NCI-H345 treated with DMSO at 0.1 percent for 48 hours (cell line): ENCODE results near the gene TSSK3.
A peak's percentile ranks its signal among the peaks of the same experiment; 100 is the strongest.

ENCODE experiments used
- DNase-seq: peaks from one replicate; lab custom pipeline; 2025; ENCODE audit not compliant: unreplicated experiment; lab: John Stamatoyannopoulos, UW

Gene TSSK3

GRCh38 chr1:32361674-32362473 lies 465 bp upstream of the TSSK3 start:
- no peak for DNase-seq

GRCh38 chr1:32363713-32364112 lies 1.4 kb downstream of the TSSK3 start:
- DNase-seq, result no peak

DNA sequence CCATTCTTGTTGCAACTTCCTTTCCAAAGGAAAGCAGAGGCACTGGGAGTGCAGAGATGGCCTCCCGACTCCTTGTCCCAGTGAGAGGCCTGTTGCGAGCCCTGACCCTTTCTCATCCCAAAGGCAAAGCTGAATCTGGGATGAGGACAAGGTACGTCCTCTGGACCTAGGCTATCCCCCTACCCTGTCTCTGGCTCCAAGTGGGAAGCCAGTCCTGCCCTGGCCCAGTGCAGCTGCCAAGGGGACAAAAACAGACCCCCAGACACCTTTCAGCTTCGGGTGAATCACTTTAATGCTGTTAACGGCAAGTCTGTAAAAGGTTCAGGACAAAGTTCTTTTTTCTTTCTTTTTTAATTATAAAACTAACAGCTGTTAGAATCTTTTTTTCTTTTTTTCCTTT lies 2.5 kb downstream of the TSSK3 start:
- no peak for DNase-seq

- no peak for DNase-seq
Observed at GRCh38 chr1:32365445-32365844, 3.1 kb downstream of the TSSK3 start.

DNA sequence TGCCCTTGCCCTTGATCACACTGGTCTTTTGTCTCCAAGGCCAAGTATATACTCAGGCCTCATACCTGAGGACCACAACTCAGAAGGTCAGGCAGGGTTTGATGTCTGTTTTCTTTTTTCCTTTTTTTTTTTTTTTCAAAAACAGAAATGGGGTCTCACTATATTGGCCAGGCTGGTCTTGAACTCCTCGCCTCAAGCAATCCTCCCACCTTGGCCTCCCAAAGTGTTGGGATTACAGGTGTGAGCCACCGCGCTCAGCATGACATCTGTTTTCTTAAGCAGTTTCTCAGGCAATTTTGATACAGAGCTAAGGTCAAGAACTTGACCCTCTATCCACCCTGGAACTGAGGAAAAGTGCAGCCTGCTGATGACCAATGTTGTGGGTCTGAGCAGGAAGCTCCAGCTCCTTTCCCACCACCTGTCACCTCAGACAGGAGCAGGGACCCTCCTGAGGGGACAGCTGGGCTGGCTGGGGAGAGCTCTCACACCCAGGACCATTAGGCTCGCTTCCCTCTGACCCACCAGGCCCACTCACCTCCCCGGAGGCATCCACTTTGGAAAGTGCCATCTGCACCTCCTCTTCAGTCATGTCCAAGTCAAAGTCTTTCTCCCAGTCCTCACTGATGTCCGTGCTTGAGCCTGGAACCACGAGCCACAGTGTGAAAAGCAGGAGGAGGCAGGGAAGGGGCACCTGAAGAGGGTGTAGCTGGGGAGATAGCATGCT lies 5.7 kb downstream of the TSSK3 start:
- DNase-seq, result no peak

- no peak for DNase-seq
Observed at GRCh38 chr1:32372149-32372756, 9.9 kb downstream of the TSSK3 start.

DNA sequence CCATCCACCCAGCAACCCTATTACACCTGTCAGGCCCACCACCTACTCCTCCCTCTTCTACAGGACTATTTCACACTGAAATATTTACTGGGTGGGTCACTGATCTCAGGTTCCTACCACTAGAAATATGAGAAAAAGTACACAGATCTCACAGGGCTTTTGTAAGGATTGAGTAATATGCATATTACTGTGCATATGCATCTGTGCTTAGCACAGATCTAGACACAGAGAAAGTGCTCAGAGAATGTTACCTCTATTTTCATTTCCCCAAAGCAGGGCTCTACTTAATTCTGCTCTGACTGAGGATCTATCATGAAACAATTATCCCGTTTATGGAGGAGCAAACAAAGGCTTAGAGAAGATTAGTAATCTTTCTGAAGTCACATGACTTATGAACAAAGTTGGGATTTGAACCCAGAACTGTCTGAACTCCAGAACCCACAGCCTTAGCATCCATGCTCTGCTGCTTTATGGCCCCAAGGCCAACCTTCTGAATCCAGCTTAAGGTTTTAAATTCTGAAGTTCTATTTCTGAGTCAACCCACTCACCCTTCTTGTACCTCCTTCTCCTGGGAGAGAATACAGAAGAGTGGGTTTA lies 11.8 kb downstream of the TSSK3 start:
- no peak for DNase-seq

GRCh38 chr1:32376199-32376598 lies 13.9 kb downstream of the TSSK3 start:
- DNase-seq, result no peak

GRCh38 chr1:32377541-32378220 lies 15.3 kb downstream of the TSSK3 start:
- DNase-seq, result no peak

GRCh38 chr1:32380057-32380456 lies 17.7 kb downstream of the TSSK3 start:
- no peak for DNase-seq

GRCh38 chr1:32386676-32387392 lies 24.5 kb downstream of the TSSK3 start:
- DNase-seq, result no peak

DNA sequence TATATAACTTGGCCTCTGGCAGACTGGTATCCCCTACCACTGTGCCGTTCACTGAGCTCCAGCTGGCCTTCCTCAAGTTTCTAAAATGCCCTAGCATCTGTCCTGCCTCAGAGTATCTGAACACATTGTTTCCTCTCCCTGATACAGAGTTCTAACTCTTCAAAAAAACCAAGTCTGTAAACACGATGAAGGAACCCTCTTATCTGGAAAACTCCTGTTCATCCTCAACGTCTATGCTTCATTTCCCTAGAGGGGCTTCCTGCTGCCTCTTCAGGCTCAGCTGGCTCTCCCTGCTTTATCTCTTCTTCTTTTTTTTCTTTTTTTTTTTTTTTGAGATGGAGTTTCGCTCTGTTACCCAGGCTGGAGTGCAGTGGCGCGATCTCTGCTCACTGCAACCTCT lies 26.3 kb downstream of the TSSK3 start:
- DNase-seq, result no peak

DNA sequence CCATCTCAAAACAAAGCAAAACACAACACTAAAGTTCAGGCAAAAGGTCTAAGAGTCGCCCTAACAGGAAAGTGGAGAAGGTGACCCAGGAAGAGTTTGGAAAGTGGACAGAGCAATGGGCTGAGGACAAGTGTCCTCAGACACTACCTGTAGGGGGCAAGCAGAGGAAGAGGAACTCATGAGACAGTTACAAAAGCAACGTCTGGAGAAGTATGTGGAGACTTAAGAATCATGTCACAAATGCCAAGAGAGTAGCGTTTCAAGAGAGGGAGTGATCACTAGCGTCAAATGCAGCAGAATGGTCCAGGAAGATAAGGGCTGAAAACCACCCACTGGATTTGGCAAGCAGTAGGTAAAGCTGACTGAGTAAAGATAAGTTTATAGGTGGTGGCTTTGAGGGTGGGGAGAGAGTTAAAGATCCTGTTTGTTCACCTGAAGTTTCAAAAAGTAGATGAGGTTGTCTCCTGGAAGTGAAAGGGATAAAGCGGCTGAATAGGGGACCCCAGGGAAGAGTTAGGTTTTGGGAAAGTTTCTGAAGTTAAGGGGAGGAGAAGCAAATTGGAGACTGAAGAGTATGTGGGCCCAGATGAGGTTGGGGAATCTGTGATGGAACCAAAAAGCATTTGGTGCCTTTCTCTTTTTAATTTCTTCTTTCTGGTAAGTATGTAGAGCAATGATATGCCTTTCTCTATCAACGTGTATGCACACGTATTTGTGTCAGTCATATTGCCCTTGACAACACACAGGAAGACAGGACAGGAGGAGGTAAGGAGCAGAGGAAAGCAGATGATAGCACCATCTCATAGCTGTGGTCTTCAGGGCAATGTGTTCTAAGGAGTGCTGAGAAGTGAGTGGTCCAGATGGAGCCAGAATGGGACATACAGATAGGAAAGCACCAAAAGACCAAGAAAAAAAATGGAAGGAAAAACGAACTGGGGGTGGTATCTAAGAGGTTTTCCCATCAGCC lies 28.8 kb downstream of the TSSK3 start:
- no peak for DNase-seq

DNA sequence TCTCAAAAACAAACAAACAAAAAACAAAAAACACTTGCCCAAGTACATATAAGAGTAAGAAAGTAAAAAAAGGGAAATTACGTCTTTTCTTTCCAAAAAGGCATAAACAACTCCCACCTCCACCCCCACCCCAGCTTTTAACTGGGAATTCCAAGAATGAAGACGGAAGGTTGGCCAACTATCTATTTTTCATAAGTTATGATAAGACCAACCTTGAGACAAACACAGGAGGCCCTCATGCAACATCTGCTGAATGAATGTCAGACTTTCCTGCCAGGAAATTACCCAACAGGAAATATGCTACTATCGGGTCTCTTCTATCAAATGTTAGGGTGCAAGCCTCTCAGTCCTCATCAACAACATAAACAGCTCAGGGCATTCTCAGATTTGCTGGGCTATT lies 30.0 kb downstream of the TSSK3 start:
- no peak for DNase-seq

GRCh38 chr1:32393136-32393535 lies 30.8 kb downstream of the TSSK3 start:
- DNase-seq, result no peak

DNA sequence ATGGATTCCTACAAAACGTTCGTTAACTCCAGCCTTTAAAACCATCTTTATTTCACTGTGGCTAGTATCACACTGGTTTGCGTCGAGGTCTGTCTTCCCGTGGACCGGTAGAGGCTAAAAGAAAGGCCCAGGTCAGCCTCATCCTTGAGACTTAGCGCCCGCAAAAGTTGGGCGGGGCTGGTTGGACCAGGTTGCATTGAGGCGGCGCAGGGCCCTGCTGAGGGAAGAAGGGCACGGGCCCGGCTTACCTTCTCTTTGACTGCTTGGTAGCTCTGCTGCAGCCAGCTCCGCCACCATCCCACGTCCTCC lies 31.4 kb downstream of the TSSK3 start:
- DNase-seq, result no peak

- DNase-seq, result peak; percentile 96
Observed at GRCh38 chr1:32394141-32394889, 32.0 kb downstream of the TSSK3 start, which contains the start of gene BSDC1. Gene BSDC1, minus strand, starts transcription at chr1:32394441. Its CDS starts 27 bp downstream, at chr1:32394414.

- no peak for DNase-seq
Observed at GRCh38 chr1:32394890-32395432, 32.6 kb downstream of the TSSK3 start.
